Ascending aorta (tissue), 2 donors: Measurements from ENCODE around the gene GRM5. TPM values are rescaled to one million over a fixed set of nuclear protein-coding genes. Genes with fewer than 3 reads are reported as not detected.
"Not testable (repeated sequence)": the region's sequence is repeated elsewhere in the genome, so short reads cannot be mapped to it uniquely, and the experiment has no call there.

Source experiments
- DNase-seq, 2 donors: peaks; one replicate each; pipeline ENCODE4 v3.0.0-alpha.2; 2019; ENCODE audit warnings: low spot score in 2 of 2
- H3K27ac ChIP-seq, 2 donors: fragments of 200-600 bp; sonication (generic); one replicate each; pipeline ENCODE4 v1.5.1; 2016 to 2017; ENCODE audit warnings: mild to moderate bottlenecking in 1 of 2
- H3K27me3 ChIP-seq: fragments of 200-600 bp; sonication (generic); one replicate; pipeline ENCODE4 v1.5.1; 2017
- H3K36me3 ChIP-seq, 2 donors: fragments of 200-600 bp; sonication (generic); one replicate each; pipeline ENCODE4 v1.5.1; 2016
- H3K4me1 ChIP-seq, 2 donors: fragments of 200-600 bp; sonication (generic); one replicate each; pipeline ENCODE4 v1.5.1; 2016 to 2017; ENCODE audit warnings: mild to moderate bottlenecking in 1 of 2
- H3K4me3 ChIP-seq, 2 donors: fragments of 200-600 bp; sonication (generic); one replicate each; pipeline ENCODE4 v1.5.1; 2016 to 2017; ENCODE audit warnings: mild to moderate bottlenecking in 1 of 2
- H3K9me3 ChIP-seq, 2 donors: fragments of 200-600 bp; sonication (generic); one replicate each; pipeline ENCODE4 v1.5.1; 2016
- intact Hi-C: fragments of 100-400 bp; cut with DNase I; formaldehyde crosslinking; loops from one replicate; pipeline ENCODE4 v1.15.1; 2023
- total RNA-seq: library from RNA; depleted of rRNA; stranded (reverse); fragments of >200 nt; gene quantifications from one replicate; pipeline ENCODE4 v1.1.0, GENCODE V29; 2016
- TF ChIP-seq, protein P1 (sequence below), 3 experiments: fragments of 200-600 bp in 2 of 3; fragments of 450-650 bp in 1 of 3; sonication (generic) in 2 of 3; IDR thresholded peaks; one replicate each; pipeline ENCODE4 v1.5.1; 2016 to 2019; ENCODE audit warnings: antibody characterized with exemption in 3 of 3, mild to moderate bottlenecking in 1 of 3, moderate library complexity in 1 of 3

The GRM5 gene
- 10.2 TPM for total RNA-seq

DNA sequence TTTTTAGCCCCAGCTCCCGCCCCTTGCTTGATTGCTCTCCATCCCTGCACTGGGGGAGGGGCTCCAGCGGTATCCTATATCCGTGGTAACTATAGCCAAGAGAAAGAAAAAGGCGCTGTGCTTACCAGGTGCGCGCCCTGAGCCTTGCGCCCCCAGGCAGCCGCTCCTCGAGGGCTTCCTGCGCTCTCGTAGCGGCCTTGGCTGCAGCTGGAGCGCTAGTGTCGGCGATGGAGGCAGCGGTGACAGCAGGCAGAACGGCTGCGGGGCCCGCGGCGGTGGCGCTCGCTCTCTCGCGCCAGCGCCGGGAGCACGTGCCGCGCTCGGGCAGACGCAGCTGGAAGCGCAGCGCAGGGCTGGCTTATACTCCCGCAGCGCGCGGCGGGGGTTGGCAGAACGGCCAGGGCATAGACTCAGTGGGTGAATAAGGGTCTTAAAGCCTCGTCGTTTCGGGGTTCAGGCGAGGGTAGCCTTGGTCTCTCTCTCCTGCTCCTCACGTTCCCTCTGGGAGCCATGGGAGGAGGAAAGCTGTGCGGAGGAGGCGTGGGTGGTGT lies at the start of gene GRM5:
GRM5 (minus strand) TSS at position 332 of the 551 bp plus-strand sequence. CDS start 18,110 bp downstream, outside the sequence.
- H3K27ac ChIP-seq, intact Hi-C loops, H3K27me3 ChIP-seq, H3K36me3 ChIP-seq, H3K9me3 ChIP-seq, H3K4me1 ChIP-seq, DNase-seq: not testable (repeated sequence)
- peak within 1 kb of the TSS; percentile 36 to 52 for H3K4me3 ChIP-seq

DNA sequence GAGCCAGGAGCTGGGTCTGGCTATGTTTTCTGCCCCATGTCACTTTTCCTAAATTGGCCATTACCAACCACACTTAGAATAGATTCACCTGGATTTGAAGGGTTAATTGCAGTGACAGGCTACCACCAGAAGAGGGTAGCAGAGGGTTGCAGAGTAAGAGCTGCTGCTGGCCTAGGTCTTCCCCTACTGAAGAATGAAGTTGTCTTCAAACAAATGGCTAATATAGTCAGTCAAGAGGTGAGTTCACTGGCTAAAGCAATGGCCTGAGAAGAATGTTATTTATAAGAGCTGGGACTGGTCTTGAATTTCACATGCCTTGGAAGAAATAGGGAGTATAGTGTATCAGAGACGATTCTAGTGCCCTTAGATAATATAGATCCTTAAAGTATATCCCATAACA lies 32.2 kb upstream of the GRM5 start:
- DNase-seq, H3K36me3 ChIP-seq, H3K4me3 ChIP-seq, H3K27ac ChIP-seq, H3K4me1 ChIP-seq, H3K9me3 ChIP-seq, H3K27me3 ChIP-seq: not testable (repeated sequence)
- intact Hi-C loops, result loop anchor here (5.0 kb wide), 1 partner anchor 514 kb away; no protein-coding TSS in a partner anchor
- TF ChIP-seq, protein P1, sequence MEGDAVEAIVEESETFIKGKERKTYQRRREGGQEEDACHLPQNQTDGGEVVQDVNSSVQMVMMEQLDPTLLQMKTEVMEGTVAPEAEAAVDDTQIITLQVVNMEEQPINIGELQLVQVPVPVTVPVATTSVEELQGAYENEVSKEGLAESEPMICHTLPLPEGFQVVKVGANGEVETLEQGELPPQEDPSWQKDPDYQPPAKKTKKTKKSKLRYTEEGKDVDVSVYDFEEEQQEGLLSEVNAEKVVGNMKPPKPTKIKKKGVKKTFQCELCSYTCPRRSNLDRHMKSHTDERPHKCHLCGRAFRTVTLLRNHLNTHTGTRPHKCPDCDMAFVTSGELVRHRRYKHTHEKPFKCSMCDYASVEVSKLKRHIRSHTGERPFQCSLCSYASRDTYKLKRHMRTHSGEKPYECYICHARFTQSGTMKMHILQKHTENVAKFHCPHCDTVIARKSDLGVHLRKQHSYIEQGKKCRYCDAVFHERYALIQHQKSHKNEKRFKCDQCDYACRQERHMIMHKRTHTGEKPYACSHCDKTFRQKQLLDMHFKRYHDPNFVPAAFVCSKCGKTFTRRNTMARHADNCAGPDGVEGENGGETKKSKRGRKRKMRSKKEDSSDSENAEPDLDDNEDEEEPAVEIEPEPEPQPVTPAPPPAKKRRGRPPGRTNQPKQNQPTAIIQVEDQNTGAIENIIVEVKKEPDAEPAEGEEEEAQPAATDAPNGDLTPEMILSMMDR (IDR thresholded peaks at IDR 0.05), result peak; percentile 36 to 67 (median 63)

DNA sequence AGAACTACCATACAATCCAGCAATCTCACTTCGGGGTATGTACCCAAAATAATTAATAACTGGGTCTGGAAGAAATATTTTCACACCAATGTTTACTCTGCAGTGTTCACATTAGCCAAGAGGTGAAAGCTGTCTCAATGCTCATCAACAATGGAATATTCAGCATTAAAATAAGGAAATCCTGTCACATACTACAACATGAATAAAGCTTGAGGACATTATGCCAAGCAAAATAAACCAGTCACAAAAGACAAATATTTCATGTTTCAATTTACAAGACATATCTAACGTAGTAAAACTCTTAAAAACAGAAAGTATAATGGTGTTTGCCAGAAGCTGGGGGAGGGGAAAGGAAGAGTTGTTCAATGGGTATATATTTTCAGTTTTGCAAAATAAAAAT lies 28.0 kb upstream of the GRM5 start:
- DNase-seq, intact Hi-C loops, H3K4me3 ChIP-seq, H3K27me3 ChIP-seq, H3K27ac ChIP-seq, H3K4me1 ChIP-seq, H3K36me3 ChIP-seq: not testable (repeated sequence)
- H3K9me3 ChIP-seq, result peaks cover 0 to 19% of the 10 kb centered on the region in 2 donors

DNA sequence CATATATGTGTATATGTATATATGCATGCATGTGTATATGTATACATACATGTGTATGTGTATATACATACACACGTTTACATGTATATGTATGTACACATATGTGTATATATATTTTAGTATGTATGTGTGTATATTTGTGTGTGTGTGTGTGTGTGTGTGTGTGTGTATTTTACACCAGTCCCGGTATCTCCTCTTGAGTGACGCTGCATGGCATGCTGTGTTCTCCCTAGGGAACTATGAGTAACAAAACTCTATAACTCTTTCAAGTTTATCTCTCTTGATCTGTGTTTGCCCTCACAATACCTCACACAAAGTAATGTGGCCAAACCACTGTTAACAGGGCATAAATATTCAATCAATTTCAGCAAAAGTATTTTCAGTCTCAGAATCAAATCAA lies 19.2 kb upstream of the GRM5 start:
- H3K36me3 ChIP-seq, intact Hi-C loops, H3K9me3 ChIP-seq, DNase-seq, H3K27ac ChIP-seq, H3K27me3 ChIP-seq, H3K4me1 ChIP-seq, H3K4me3 ChIP-seq: not testable (repeated sequence)

DNA sequence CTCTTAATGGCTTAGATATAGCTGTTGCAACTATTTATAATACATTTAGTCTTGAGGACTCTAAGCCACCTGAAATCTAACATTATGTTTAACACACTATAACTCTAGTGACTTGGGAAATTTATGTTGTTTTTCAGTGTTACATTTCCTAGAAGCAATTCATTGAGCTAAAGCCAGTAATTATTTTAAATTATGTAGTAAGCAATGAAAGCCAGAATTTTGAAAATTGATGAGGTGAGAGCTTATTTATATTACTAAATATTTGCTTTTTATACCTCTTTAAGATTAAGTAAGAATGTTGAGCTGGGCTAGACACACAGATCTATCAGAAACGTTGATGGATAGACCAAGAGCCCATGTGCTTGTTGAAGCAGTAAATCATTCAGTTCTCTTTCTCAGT lies 5.1 kb upstream of the GRM5 start:
- H3K27ac ChIP-seq, H3K36me3 ChIP-seq, H3K4me1 ChIP-seq, H3K9me3 ChIP-seq, DNase-seq, H3K4me3 ChIP-seq, intact Hi-C loops, H3K27me3 ChIP-seq: not testable (repeated sequence)

DNA sequence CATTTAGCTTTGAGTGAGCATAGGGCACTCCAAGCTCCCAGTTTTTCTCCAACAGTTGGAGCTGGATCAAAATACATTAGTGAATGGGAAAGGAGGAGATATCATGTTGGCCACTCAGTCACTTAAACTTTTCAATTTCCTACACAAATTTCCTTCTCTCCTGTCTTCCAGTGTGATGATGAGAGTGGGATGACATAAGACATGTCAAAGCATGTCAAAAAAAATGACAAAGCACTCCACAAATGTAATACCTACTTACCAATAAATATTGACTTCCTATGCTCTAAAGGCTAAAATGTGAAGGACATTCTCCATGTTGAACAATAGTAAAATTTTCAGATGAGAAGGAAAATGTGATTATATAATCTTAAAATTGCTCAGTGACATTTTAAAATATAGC lies 1.5 kb upstream of the GRM5 start:
- peaks cover 0 to 2% of the 10 kb centered on the region in 2 donors for H3K4me1 ChIP-seq
- DNase-seq, result no peak
- no peaks in the 10 kb centered on the region for H3K9me3 ChIP-seq
- no peak overlapping the region for H3K27ac ChIP-seq
- TF ChIP-seq, protein P1 (IDR thresholded peaks at IDR 0.05), result no peak
- no peaks in the 10 kb centered on the region for H3K36me3 ChIP-seq
- no peak overlapping the region for H3K4me3 ChIP-seq
- H3K27me3 ChIP-seq, result peaks cover 6% of the 10 kb centered on the region
- intact Hi-C loops, result no loop called here

DNA sequence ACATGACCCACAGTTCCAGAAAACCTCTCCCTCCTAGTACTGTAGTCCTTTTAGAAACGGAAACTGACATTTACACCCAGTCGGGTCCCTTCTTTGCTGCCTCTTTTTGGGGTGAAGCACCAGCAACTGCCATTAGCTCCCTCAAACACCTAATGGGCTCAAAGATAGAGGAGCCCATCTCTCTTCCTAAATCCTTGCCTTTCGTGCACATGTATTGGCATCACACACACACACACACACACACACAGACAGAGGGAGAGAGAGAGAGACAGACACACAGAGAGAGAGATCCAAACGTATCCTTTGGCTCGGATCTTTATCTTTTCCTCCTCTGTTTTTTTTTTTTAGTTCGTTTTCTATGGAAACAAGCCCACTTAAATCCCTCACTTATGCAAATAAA lies 716 bp downstream of the GRM5 start:
- intact Hi-C loops, result no loop called here
- H3K4me1 ChIP-seq, result peaks cover 0 to 2% of the 10 kb centered on the region in 2 donors

DNA sequence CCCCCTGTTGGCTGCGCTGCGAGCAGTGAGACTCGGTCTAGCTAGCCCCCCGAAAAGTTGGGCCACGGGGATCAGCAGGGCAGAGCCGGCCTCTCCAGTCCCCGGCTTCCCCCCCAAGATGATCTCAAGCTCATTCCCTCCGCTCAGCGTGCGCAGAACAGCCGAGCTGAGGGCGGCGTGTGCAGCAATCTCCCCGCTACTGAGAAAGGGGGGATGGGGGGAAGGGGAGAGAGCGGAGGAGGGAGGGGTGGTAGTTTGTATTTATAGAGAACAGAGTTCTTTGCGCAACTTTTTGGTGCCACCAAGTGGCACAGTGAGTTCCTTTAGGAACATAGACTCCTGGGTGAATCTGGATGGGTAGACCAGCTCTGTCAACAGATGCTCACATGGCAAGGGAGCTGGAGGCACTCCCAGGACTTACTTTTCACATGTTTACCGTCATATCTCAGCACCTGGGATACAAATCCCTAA lies 2.3 kb downstream of the GRM5 start:
- H3K4me3 ChIP-seq, H3K27ac ChIP-seq, H3K4me1 ChIP-seq, H3K36me3 ChIP-seq, H3K27me3 ChIP-seq, H3K9me3 ChIP-seq, DNase-seq, intact Hi-C loops: not testable (repeated sequence)

More for the DNA sequence above, 716 bp downstream of the GRM5 start:
- DNase-seq, result no peak
- no peak overlapping the region for H3K27ac ChIP-seq
- H3K36me3 ChIP-seq, result no peaks in the 10 kb centered on the region
- H3K27me3 ChIP-seq, result peaks cover 6% of the 10 kb centered on the region
- TF ChIP-seq, protein P1 (IDR thresholded peaks at IDR 0.05), result no peak
- H3K9me3 ChIP-seq, result no peaks in the 10 kb centered on the region
- H3K4me3 ChIP-seq, result no peak overlapping the region

DNA sequence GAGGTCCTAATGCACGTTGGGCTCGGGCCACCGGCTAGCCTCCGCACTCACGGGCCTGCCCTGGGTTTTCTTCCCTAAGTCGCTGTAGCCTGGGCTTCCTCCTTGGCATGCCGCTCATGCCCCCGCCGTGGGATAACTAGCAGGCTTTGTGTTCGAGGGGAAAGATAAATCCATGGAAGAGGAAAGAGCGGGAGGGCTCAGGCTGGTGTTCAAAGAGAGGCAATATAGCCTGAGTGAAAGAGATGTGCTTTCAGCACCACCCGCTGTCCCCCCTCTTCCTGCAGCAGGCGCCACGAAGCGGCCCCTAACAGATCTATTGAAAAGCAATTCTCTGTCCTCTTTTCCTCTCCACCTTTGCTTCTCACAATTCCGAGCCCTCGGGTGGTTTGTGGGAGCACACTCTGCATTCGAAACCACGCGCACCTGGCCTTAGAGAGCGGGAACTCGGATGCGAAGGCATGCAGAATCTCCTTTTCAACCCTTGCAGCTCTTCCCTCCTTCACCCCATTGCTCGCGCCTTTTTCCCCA lies 2.9 kb downstream of the GRM5 start:
- DNase-seq, H3K9me3 ChIP-seq, intact Hi-C loops, H3K4me3 ChIP-seq, H3K4me1 ChIP-seq, H3K27ac ChIP-seq, H3K36me3 ChIP-seq, H3K27me3 ChIP-seq: not testable (repeated sequence)

DNA sequence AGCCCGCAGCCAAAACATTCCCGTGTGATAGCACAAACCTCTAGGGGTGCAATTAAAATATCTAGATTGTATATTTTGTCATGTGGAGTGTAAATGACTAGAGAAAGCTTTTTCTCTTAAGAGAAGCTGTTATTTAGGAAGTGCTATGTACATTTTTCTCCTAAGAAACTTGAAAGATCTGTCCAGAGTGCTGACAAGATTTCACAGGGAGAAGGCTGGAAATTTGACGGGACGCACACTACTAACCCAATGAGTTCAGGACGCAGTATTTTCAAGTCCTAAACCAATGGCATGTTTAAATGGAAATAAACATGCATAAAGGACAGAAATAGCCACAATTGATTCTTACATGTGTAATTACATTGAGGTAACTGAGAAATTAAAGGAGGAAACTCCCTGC lies 3.9 kb downstream of the GRM5 start:
- H3K9me3 ChIP-seq, H3K4me3 ChIP-seq, H3K27me3 ChIP-seq, H3K4me1 ChIP-seq, H3K36me3 ChIP-seq, H3K27ac ChIP-seq, intact Hi-C loops, DNase-seq: not testable (repeated sequence)

DNA sequence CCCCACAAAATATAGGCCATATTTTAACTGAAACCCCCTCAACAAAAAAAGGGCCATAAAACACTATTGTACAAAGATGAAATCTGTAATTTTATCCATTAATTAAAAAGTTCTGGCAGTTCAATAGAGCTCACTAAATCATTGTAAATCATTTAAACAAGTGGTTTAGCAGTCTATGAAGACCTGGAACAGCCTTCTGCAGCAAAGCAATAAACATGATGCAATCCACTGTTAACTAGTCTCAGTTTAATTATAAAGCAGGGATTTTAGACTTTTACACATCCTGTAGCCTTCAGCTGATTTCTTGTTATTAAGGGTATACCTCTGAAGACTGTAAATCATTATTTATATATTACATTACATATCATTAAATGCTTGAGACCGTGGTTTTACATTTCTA lies 8.4 kb downstream of the GRM5 start:
- H3K27me3 ChIP-seq, H3K4me3 ChIP-seq, H3K36me3 ChIP-seq, H3K9me3 ChIP-seq, H3K27ac ChIP-seq, H3K4me1 ChIP-seq, intact Hi-C loops, DNase-seq: not testable (repeated sequence)
